K562 (cell line): ENCODE data around the gene USP12. TPM values are rescaled to one million over a fixed set of nuclear protein-coding genes. Genes with fewer than 3 reads are reported as not detected.

Experiments used
- ATAC-seq: fragments of 200-7000 bp; cut with Tn5 transposase; 3 replicates; pipeline ENCODE4 v1.9.1; 2020; ENCODE audit warnings: moderate library complexity
- BruUV-seq: library from RNA; stranded (reverse); fragments of 400-500 nt; replicated peaks from 2 replicates; lab custom pipeline; 2021; lab: Mats Ljungman, UMichigan
- CTCF ChIA-PET: fragments of 300-600 bp; formaldehyde crosslinking; extraction: SDS; loops from one replicate; lab custom pipeline; 2021; ENCODE audit warnings: low intra/inter-chr PET ratio; lab: Yijun Ruan, JAX
- POLR2A ChIA-PET: fragments of 300-600, 350-650 bp; sonication (Branson Sonifier 250); formaldehyde crosslinking; extraction: SDS; loops from one replicate; lab custom pipeline; 2021; ENCODE audit warnings: antibody characterized with exemption, inconsistent platforms; lab: Yijun Ruan, JAX
- DNase-seq, 4 experiments: peaks; one replicate each; pipeline versions ENCODE4 v3.0.0 to v3.0.0-alpha.2; 2011 to 2018; ENCODE audit warnings: low spot score in 3 of 4, mixed read lengths in 3 of 4; ENCODE audit errors: extremely low read depth in 1 of 4
- FAIRE-seq: peaks from 2 replicates; lab custom pipeline; 2011; peaks lifted over from hg19 to GRCh38; lab: Jason Lieb, UNC
- H2AFZ ChIP-seq: 2 replicates; pipeline ENCODE4 v1.6.0; 2011; ENCODE audit warnings: low read depth, low read length, control low read depth, inconsistent platforms
- H3K27ac ChIP-seq: fragments of 200-600 bp; 3 replicates; pipeline ENCODE4 v1.8.0; 2011; ENCODE audit warnings: low read depth, mild to moderate bottlenecking, control low read depth, inconsistent platforms, low read length, moderate library complexity, mixed read lengths; ENCODE audit errors: extremely low read depth
- H3K27me3 ChIP-seq, 2 experiments: fragments of 300-600 bp in 1 of 2; 2 replicates in 1 of 2; 3 replicates in 1 of 2; pipeline versions ENCODE4 v1.6.0 to v1.8.0; 2011; ENCODE audit warnings: inconsistent platforms in 2 of 2, low read length in 2 of 2, mild to moderate bottlenecking in 1 of 2, mixed read lengths in 1 of 2, moderate library complexity in 1 of 2; ENCODE audit not compliant: control insufficient read depth in 2 of 2, insufficient read depth in 2 of 2
- H3K36me3 ChIP-seq: fragments of 300-600 bp; 3 replicates; pipeline ENCODE4 v1.8.0; 2011; ENCODE audit warnings: mild to moderate bottlenecking, low read length, inconsistent platforms; ENCODE audit not compliant: control insufficient read depth, insufficient read depth
- H3K4me1 ChIP-seq, 2 experiments: fragments of 200-600 bp in 1 of 2; replicated peaks in 1 of 2; 2 replicates in 1 of 2; 3 replicates in 1 of 2; pipeline versions ENCODE4 v1.5.1 to v1.8.0; 2011; ENCODE audit warnings: inconsistent platforms in 2 of 2, low read length in 2 of 2, mild to moderate bottlenecking in 1 of 2, mixed read lengths in 1 of 2, moderate library complexity in 1 of 2; ENCODE audit not compliant: control insufficient read depth in 2 of 2, insufficient read depth in 2 of 2
- H3K4me2 ChIP-seq: 2 replicates; pipeline ENCODE4 v1.6.1; 2011; ENCODE audit warnings: low read length, control low read depth, inconsistent platforms, mixed read lengths; ENCODE audit not compliant: insufficient read depth
- H3K4me3 ChIP-seq: fragments of 200-600 bp; sonication (generic), shearing (Covaris generic); 2 replicates; pipeline ENCODE4 v1.5.1; 2016; ENCODE audit warnings: control low read depth, inconsistent platforms
- H3K79me2 ChIP-seq: fragments of 200-600 bp; 3 replicates; pipeline ENCODE4 v1.8.0; 2011; ENCODE audit warnings: low read length, inconsistent platforms; ENCODE audit not compliant: control insufficient read depth, insufficient read depth
- H3K9ac ChIP-seq, 2 experiments: 2 replicates each; pipeline versions ENCODE4 v1.6.0 to v1.6.1; 2011; ENCODE audit warnings: low read depth in 2 of 2, low read length in 2 of 2, control low read depth in 1 of 2, inconsistent platforms in 1 of 2, mild to moderate bottlenecking in 1 of 2, mixed read lengths in 1 of 2; ENCODE audit not compliant: insufficient read depth in 1 of 2
- H3K9me1 ChIP-seq: one replicate; pipeline ENCODE4 v1.6.0; 2011; ENCODE audit warnings: inconsistent platforms, mild to moderate bottlenecking, low read length, moderate library complexity; ENCODE audit not compliant: control insufficient read depth, insufficient read depth
- H3K9me3 ChIP-seq: replicated peaks from 2 replicates; pipeline ENCODE4 v1.5.1; 2011; ENCODE audit warnings: low read depth, low read length, inconsistent platforms; ENCODE audit not compliant: control insufficient read depth, insufficient read depth
- H4K20me1 ChIP-seq: replicated peaks from 2 replicates; pipeline ENCODE4 v1.6.1; 2011; ENCODE audit warnings: low read length, inconsistent platforms, mixed read lengths; ENCODE audit not compliant: control insufficient read depth, insufficient read depth
- CEBPZ ChIP-seq: fragments of 150-350 bp; IDR thresholded peaks from 2 replicates; pipeline ENCODE4 v1.6.1; 2014; ENCODE audit warnings: low read depth, mild to moderate bottlenecking, low read length, borderline replicate concordance
- KLF1 ChIP-seq: fragments of 450-650 bp; IDR thresholded peaks from 2 replicates; pipeline ENCODE4 v1.6.1; 2016; ENCODE audit warnings: missing genetic modification characterization, missing compliant biosample characterization
- YBX1 ChIP-seq: fragments of 450-650 bp; IDR thresholded peaks from 2 replicates; pipeline ENCODE4 v1.7.1; 2016; ENCODE audit warnings: mild to moderate bottlenecking
- ZNF280A ChIP-seq: fragments of 450-650 bp; IDR thresholded peaks from 2 replicates; pipeline ENCODE4 v1.6.1; 2018; ENCODE audit warnings: mild to moderate bottlenecking, low read depth; ENCODE audit not compliant: partially characterized antibody
- WGBS: fragments of 100-300 bp; shearing (Covaris generic); methylation state at CpG from one replicate; pipeline ENCODE4 v1.1.6; 2016; ENCODE audit warnings: low coverage, mixed read lengths; ENCODE audit not compliant: insufficient coverage; ENCODE audit errors: missing lambda C conversion rate; 5-methylcytosine and 5-hydroxymethylcytosine counted together
- in situ Hi-C: fragments of 300-500 bp; cut with MboI; formaldehyde crosslinking; loops from 4 replicates; pipeline ENCODE4 v1.15.0; 2018; ENCODE audit warnings: inconsistent platforms, mixed read lengths
- intact Hi-C: fragments of 100-400 bp; cut with micrococcal nuclease; formaldehyde crosslinking; loops from 2 replicates; pipeline ENCODE4 v1.14.2; 2022
- polyA plus RNA-seq, 8 experiments: library from polyadenylated mRNA; depleted of rRNA in 4 of 8; stranded (reverse) in 5 of 8; unstranded in 3 of 8; fragments of >200 nt; fragmentation: Nextera tagmentation in 2 of 8; fragmentation: Illumina TruSeq in 1 of 8; extraction: Ambion mirVana in 2 of 8; extraction: Trizol in 1 of 8; gene quantifications; 2 replicates each; pipeline versions ENCODE4 v1.2.1 to v1.2.3, GENCODE V29; 2011 to 2014; ENCODE audit warnings: inconsistent platforms in 1 of 8, missing spikeins in 1 of 8
- total RNA-seq, 7 experiments: library from RNA; depleted of rRNA in 6 of 7; stranded (reverse); fragments of >200 nt in 6 of 7; fragmentation: Illumina TruSeq in 2 of 7; extraction: Trizol in 2 of 7; gene quantifications; 2 replicates each; pipeline versions ENCODE4 v1.2.1 to v1.2.3, GENCODE V29; 2011 to 2021; ENCODE audit warnings: low replicate concordance in 1 of 7
- TF ChIP-seq, protein P1 (sequence below), 2 experiments: fragments of 450-650 bp; IDR thresholded peaks; 2 replicates each; pipeline ENCODE4 v1.6.1; 2018; ENCODE audit warnings: mild to moderate bottlenecking in 2 of 2, low read depth in 1 of 2; ENCODE audit not compliant: partially characterized antibody in 2 of 2
- TF ChIP-seq, protein P2 (sequence below): fragments of 200-800 bp; sonication (Bioruptor generic); IDR thresholded peaks from 2 replicates; pipeline ENCODE4 v1.6.1; 2017; ENCODE audit warnings: missing genetic modification characterization, missing compliant biosample characterization

Gene USP12
- total and polyA plus RNA-seq, 9 of the 15 experiments (the other 6 are each of a cell fraction or from before 2014, with no cell fraction given), result 1.8 to 20.5 (median 13.3) TPM

DNA sequence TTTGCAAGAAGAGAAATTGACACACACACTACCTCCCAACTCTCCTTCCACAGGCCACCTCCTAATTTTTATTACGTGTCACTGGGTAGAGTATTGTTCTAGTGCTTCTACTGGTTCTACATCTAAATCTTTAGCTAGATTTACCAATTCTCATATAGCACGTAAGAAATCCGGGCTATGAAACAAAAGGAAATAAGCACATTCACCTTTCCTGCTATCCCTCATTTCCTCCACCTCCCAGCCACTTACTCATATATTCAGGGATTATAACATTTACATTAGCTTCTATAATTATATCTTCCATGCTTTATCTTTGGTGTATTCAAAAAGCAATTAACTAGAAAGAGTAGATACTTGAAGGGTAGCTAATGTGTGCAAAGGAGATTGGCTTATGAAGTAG is 39.7 kb downstream of the USP12 start:
- no TSS peak for BruUV-seq
- H3K9me1 ChIP-seq, result no peaks in the 10 kb centered on the region
- H3K4me2 ChIP-seq, result no peak overlapping the region
- 85% methylated on average over 3 of the region's 3 CpGs for WGBS
- peaks cover 3 to 22% of the 10 kb centered on the region in 2 experiments; a peak in 3 of 5 replicates for H3K4me1 ChIP-seq
- H3K27ac ChIP-seq, result no peak overlapping the region
- no peaks in the 10 kb centered on the region for H3K36me3 ChIP-seq
- no peak overlapping the region for H3K9ac ChIP-seq
- DNase-seq (no peak), FAIRE-seq (no peak), ATAC-seq (no peak)
- no peak overlapping the region for H2AFZ ChIP-seq
- no peaks in the 10 kb centered on the region for H3K27me3 ChIP-seq
- ChIA-PET POLR2A (interaction anchor here (1.1 kb wide), 1 partner anchor 144 kb away, joined by 3 read pairs; no protein-coding TSS in a partner anchor), CTCF (no interaction called here)
- no peaks in the 10 kb centered on the region for H3K9me3 ChIP-seq
- in situ Hi-C loops, result no loop called here
- intact Hi-C loops, result no loop called here
- H3K4me3 ChIP-seq, result no peak overlapping the region
- TF ChIP-seq, protein P1, sequence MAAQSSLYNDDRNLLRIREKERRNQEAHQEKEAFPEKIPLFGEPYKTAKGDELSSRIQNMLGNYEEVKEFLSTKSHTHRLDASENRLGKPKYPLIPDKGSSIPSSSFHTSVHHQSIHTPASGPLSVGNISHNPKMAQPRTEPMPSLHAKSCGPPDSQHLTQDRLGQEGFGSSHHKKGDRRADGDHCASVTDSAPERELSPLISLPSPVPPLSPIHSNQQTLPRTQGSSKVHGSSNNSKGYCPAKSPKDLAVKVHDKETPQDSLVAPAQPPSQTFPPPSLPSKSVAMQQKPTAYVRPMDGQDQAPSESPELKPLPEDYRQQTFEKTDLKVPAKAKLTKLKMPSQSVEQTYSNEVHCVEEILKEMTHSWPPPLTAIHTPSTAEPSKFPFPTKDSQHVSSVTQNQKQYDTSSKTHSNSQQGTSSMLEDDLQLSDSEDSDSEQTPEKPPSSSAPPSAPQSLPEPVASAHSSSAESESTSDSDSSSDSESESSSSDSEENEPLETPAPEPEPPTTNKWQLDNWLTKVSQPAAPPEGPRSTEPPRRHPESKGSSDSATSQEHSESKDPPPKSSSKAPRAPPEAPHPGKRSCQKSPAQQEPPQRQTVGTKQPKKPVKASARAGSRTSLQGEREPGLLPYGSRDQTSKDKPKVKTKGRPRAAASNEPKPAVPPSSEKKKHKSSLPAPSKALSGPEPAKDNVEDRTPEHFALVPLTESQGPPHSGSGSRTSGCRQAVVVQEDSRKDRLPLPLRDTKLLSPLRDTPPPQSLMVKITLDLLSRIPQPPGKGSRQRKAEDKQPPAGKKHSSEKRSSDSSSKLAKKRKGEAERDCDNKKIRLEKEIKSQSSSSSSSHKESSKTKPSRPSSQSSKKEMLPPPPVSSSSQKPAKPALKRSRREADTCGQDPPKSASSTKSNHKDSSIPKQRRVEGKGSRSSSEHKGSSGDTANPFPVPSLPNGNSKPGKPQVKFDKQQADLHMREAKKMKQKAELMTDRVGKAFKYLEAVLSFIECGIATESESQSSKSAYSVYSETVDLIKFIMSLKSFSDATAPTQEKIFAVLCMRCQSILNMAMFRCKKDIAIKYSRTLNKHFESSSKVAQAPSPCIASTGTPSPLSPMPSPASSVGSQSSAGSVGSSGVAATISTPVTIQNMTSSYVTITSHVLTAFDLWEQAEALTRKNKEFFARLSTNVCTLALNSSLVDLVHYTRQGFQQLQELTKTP (IDR thresholded peaks at IDR 0.05; ENCODE audit: low read depth in 1 of 2, partially characterized antibody in 2 of 2), result no peak
- TF ChIP-seq YBX1 (no peak), KLF1 (no peak), ZNF280A (no peak), CEBPZ (no peak)
- TF ChIP-seq, protein P2, sequence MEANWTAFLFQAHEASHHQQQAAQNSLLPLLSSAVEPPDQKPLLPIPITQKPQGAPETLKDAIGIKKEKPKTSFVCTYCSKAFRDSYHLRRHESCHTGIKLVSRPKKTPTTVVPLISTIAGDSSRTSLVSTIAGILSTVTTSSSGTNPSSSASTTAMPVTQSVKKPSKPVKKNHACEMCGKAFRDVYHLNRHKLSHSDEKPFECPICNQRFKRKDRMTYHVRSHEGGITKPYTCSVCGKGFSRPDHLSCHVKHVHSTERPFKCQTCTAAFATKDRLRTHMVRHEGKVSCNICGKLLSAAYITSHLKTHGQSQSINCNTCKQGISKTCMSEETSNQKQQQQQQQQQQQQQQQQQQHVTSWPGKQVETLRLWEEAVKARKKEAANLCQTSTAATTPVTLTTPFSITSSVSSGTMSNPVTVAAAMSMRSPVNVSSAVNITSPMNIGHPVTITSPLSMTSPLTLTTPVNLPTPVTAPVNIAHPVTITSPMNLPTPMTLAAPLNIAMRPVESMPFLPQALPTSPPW (CRISPR knock-in tag), result no peak
- H4K20me1 ChIP-seq, result no peaks in the 10 kb centered on the region
- H3K79me2 ChIP-seq, result peaks cover 95% of the 10 kb centered on the region
